Central memory CD8-positive, alpha-beta T cell (primary cell): ENCODE results near the gene CNKSR3.

ENCODE experiments used
- ATAC-seq: fragments of 150-1000 bp; cut with Tn5 transposase; replicated peaks from 2 replicates; pipeline ENCODE4 v1.10.0; 2022; ENCODE audit warnings: mild to moderate bottlenecking, moderate FRiP score, moderate number of reproducible peaks; ENCODE audit not compliant: poor library complexity, severe bottlenecking; ENCODE audit errors: extremely low read depth
- DNase-seq, 2 donors: peaks; one replicate each; pipeline ENCODE4 v3.0.0; 2021; ENCODE audit warnings: low spot score in 2 of 2
- H3K27ac Mint-ChIP-seq: one replicate; pipeline ENCODE4 v1.8.0; 2022; ENCODE audit warnings: low read depth, mild to moderate bottlenecking, moderate library complexity, mixed read lengths
- H3K27me3 Mint-ChIP-seq: one replicate; pipeline ENCODE4 v1.8.0; 2022; ENCODE audit warnings: mixed read lengths
- H3K36me3 Mint-ChIP-seq: one replicate; pipeline ENCODE4 v1.8.0; 2022; ENCODE audit warnings: mild to moderate bottlenecking, moderate library complexity, mixed read lengths; ENCODE audit not compliant: insufficient read depth
- H3K4me1 Mint-ChIP-seq: one replicate; pipeline ENCODE4 v1.8.0; 2022; ENCODE audit warnings: mixed read lengths
- H3K4me3 Mint-ChIP-seq: one replicate; pipeline ENCODE4 v1.8.0; 2022; ENCODE audit warnings: mild to moderate bottlenecking, moderate library complexity, mixed read lengths
- H3K9me3 Mint-ChIP-seq: one replicate; pipeline ENCODE4 v1.8.0; 2022; ENCODE audit warnings: mixed read lengths

Gene CNKSR3

GRCh38 chr6:154538640-154539191, 28.2 kb upstream of the CNKSR3 start:
- H3K27ac Mint-ChIP-seq = no peak overlapping the region
- no peaks in the 10 kb centered on the region for H3K4me1 Mint-ChIP-seq
- no peak for DNase-seq
- peaks cover 16% of the 10 kb centered on the region for H3K27me3 Mint-ChIP-seq
- H3K36me3 Mint-ChIP-seq = no peaks in the 10 kb centered on the region
- H3K9me3 Mint-ChIP-seq = no peaks in the 10 kb centered on the region
- no peak overlapping the region for H3K4me3 Mint-ChIP-seq
- ATAC-seq = no peak

DNA sequence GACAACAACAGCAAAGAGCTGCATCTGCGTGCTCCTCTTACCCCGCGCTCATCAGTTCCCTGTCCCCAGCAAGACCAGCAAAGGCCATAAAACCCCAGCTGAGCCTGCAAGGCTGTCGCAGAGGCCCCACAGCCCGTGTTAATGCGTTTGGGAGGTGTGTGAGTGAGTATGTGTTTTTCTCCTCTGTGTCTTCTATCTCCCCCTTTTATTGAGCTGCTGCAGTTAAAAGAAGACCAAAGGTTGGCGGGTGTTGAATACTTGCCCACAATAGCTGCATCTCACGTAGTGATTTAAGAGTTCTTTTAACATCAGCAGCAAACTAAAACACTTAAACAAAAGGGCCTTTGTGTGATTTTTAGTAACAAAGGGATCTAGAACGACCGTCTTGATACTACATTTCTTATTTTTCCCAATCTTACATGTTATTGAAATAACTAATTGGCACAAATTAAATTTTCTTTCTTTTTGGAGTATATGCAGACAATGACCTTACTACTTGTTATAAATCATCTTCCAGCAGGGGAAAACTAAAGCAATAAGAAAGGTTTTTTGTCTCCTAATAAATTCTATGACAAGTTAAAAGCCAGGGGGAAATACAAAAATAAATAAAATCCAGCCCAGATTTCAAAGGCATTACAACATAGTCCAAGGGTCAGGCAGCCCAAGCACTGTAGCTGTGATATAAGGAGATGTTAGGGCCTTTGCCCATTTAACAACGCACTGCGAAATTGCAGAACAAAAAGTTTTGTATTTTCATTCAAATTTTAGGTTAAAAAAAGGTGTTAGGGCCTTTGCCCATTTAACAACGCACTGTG, 27.2 kb upstream of the CNKSR3 start:
- H3K36me3 Mint-ChIP-seq = no peaks in the 10 kb centered on the region
- no peak overlapping the region for H3K27ac Mint-ChIP-seq
- H3K4me1 Mint-ChIP-seq = no peaks in the 10 kb centered on the region
- H3K4me3 Mint-ChIP-seq = no peak overlapping the region
- ATAC-seq (no peak), DNase-seq (no peak)
- H3K9me3 Mint-ChIP-seq = no peaks in the 10 kb centered on the region
- peaks cover 16% of the 10 kb centered on the region for H3K27me3 Mint-ChIP-seq

DNA sequence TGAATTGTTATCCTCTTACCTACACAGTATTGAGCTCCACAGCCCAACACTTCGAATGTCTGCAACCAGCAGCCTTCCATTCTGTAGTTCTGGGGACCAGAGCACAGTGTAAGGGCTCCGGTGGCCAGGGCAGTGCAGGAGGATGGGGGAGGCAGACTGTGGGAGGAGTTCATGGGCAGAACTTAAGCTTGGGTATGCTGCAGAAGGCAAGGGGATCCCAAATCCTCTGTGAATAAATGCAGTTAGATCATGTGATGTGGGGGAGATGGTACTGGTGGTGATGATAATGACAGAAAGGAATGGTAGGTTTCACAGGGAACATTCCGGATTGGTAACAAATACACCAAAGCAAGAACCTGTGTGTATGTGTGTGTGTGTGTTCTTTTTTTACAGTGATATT, 26.5 kb upstream of the CNKSR3 start:
- Mint-ChIP-seq H3K27ac (no peak overlapping the region), H3K4me3 (no peak overlapping the region), H3K36me3 (no peaks in the 10 kb centered on the region), H3K27me3 (peaks cover 16% of the 10 kb centered on the region), H3K4me1 (no peaks in the 10 kb centered on the region), H3K9me3 (no peaks in the 10 kb centered on the region)
- ATAC-seq (no peak), DNase-seq (no peak)

GRCh38 chr6:154536255-154536654, 25.8 kb upstream of the CNKSR3 start:
- no peak overlapping the region for H3K27ac Mint-ChIP-seq
- H3K4me3 Mint-ChIP-seq = no peak overlapping the region
- H3K36me3 Mint-ChIP-seq = no peaks in the 10 kb centered on the region
- DNase-seq = no peak
- peaks cover 16% of the 10 kb centered on the region for H3K27me3 Mint-ChIP-seq
- H3K4me1 Mint-ChIP-seq = no peaks in the 10 kb centered on the region
- no peaks in the 10 kb centered on the region for H3K9me3 Mint-ChIP-seq
- no peak for ATAC-seq

- no peak for ATAC-seq
- Mint-ChIP-seq H3K27ac (no peak overlapping the region), H3K4me1 (no peaks in the 10 kb centered on the region), H3K36me3 (no peaks in the 10 kb centered on the region), H3K9me3 (no peaks in the 10 kb centered on the region), H3K4me3 (no peak overlapping the region), H3K27me3 (peaks cover 16% of the 10 kb centered on the region)
- DNase-seq = no peak
These were observed 25.4 kb upstream of the CNKSR3 start for GRCh38 chr6:154535851-154536250.

DNA sequence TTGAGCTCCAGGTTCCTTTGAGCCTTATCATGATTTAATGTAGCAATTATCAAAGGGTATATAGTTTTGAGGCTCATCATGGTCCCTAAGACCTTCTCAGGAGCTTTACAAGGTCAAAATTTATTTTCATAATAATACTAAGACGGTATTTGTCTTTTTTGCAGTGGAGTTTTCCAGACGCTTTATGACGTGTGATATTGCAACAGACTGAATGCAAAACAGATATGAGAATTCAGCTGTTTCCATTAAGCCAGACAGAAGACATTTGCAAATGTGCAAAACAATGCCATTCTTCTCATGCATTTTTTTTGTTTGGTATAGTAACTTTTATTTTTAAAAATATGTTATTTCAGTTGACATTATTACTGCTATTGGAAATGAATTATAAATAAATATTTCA, 24.7 kb upstream of the CNKSR3 start:
- Mint-ChIP-seq H3K9me3 (no peaks in the 10 kb centered on the region), H3K36me3 (no peaks in the 10 kb centered on the region), H3K4me1 (no peaks in the 10 kb centered on the region), H3K4me3 (no peak overlapping the region), H3K27me3 (peaks cover 16% of the 10 kb centered on the region), H3K27ac (no peak overlapping the region)
- DNase-seq = no peak
- no peak for ATAC-seq

- Mint-ChIP-seq H3K27me3 (peaks cover 16% of the 10 kb centered on the region), H3K9me3 (no peaks in the 10 kb centered on the region), H3K4me1 (no peaks in the 10 kb centered on the region), H3K36me3 (no peaks in the 10 kb centered on the region), H3K4me3 (no peak overlapping the region), H3K27ac (no peak overlapping the region)
- ATAC-seq (no peak), DNase-seq (no peak)
These were observed 24.0 kb upstream of the CNKSR3 start for GRCh38 chr6:154534531-154534930.

GRCh38 chr6:154532426-154532825, 21.9 kb upstream of the CNKSR3 start:
- H3K4me1 Mint-ChIP-seq = no peaks in the 10 kb centered on the region
- no peak overlapping the region for H3K4me3 Mint-ChIP-seq
- peaks cover 20% of the 10 kb centered on the region for H3K27me3 Mint-ChIP-seq
- no peak overlapping the region for H3K27ac Mint-ChIP-seq
- DNase-seq = no peak
- H3K9me3 Mint-ChIP-seq = no peaks in the 10 kb centered on the region
- no peak for ATAC-seq
- H3K36me3 Mint-ChIP-seq = no peaks in the 10 kb centered on the region

DNA sequence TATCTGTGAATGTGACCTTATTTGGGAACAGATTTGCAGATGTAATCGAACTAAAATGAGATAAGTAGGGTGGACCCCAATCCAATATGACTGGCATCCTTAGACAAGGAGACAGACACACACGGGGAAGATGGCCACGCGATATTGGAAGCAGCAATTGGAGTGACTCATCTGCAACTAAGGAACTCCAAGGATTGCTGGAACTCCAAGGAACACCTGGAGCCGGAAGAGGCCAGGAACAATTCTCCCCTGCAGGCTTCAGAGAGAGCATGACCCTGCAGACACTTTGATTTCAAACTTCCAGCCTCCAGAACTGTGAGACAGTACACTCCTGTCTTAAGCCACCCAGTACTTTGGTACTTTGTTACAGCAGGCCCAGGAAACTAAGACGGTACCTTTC, 19.5 kb upstream of the CNKSR3 start:
- H3K4me3 Mint-ChIP-seq = no peak overlapping the region
- H3K4me1 Mint-ChIP-seq = peaks cover 5% of the 10 kb centered on the region
- H3K27me3 Mint-ChIP-seq = peaks cover 9% of the 10 kb centered on the region
- H3K27ac Mint-ChIP-seq = no peak overlapping the region
- H3K36me3 Mint-ChIP-seq = no peaks in the 10 kb centered on the region
- H3K9me3 Mint-ChIP-seq = no peaks in the 10 kb centered on the region
- ATAC-seq (no peak), DNase-seq (no peak)

GRCh38 chr6:154528310-154528915, 17.9 kb upstream of the CNKSR3 start:
- H3K36me3 Mint-ChIP-seq = no peaks in the 10 kb centered on the region
- ATAC-seq = no peak
- peaks cover 9% of the 10 kb centered on the region for H3K27me3 Mint-ChIP-seq

DNA sequence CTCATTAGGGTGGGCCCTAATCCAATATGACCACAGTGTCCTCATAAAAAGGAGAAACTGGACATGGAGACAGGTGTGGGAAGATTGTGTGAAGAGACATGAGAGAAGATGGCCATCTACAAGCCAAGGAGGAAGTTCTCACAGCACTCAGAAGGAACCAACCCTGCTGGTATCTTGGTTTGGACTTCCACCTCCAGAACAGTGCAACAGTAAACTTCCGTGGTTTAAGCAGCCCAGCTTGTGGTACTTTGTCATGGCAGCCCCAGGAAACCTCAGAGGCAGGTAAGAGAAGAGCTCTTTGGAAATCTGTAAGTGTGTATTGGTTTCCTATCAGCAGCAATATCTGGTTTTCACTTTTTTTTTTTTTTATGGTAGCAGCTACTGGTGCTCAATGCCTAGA, 16.5 kb upstream of the CNKSR3 start:
- H3K27ac Mint-ChIP-seq = no peak overlapping the region
- no peaks in the 10 kb centered on the region for H3K9me3 Mint-ChIP-seq
- ATAC-seq (no peak), DNase-seq (no peak)
- peaks cover 9% of the 10 kb centered on the region for H3K27me3 Mint-ChIP-seq
- H3K4me3 Mint-ChIP-seq = no peak overlapping the region
- H3K4me1 Mint-ChIP-seq = peaks cover 5% of the 10 kb centered on the region
- no peaks in the 10 kb centered on the region for H3K36me3 Mint-ChIP-seq

More at GRCh38 chr6:154528310-154528915, 17.9 kb upstream of the CNKSR3 start:
- Mint-ChIP-seq H3K9me3 (no peaks in the 10 kb centered on the region), H3K4me1 (peaks cover 5% of the 10 kb centered on the region), H3K4me3 (no peak overlapping the region), H3K27ac (no peak overlapping the region)
- no peak for DNase-seq

DNA sequence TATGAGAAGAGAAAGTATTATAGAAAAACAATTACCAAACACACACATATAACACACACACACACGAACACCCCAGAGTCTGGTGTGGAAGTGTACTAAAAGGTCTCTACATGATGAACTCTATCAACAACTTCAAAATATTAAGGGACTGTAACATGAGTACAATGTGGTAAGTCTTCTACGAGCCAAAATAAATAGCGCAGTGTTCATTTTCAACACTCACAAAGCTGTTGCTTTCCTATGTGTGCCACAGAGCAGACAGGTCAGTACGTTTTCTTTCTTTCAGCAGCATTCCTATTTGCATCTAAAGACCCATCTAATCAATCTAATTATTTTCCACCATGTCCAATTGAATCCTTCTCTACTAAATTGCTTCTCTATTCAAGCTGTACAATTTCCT, 12.1 kb upstream of the CNKSR3 start:
- H3K4me1 Mint-ChIP-seq = peaks cover 5% of the 10 kb centered on the region
- ATAC-seq = no peak
- no peak overlapping the region for H3K4me3 Mint-ChIP-seq
- H3K27me3 Mint-ChIP-seq = peaks cover 7% of the 10 kb centered on the region
- DNase-seq = no peak
- H3K27ac Mint-ChIP-seq = no peak overlapping the region
- no peaks in the 10 kb centered on the region for H3K36me3 Mint-ChIP-seq
- no peaks in the 10 kb centered on the region for H3K9me3 Mint-ChIP-seq

DNA sequence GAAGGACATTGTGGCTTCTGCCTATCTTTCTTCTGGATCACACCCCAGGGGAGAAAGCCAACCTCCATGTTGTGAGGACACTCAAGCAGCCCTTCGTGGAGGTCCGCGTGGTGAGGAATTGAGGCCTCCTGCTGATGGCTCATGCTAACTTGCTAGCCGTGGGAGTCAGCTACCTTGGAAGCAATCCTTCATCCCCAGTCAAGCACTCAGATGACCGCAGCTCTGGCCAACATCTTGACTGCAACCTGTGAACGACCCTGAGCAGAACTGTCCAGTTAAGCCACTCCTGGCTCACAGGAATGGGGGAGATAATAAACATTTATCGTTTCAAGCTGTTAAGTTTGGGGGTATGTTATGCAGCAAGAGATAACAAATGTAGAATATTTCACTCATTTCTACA, 10.9 kb upstream of the CNKSR3 start:
- Mint-ChIP-seq H3K4me3 (no peak overlapping the region), H3K9me3 (no peaks in the 10 kb centered on the region), H3K27me3 (peaks cover 11% of the 10 kb centered on the region), H3K36me3 (no peaks in the 10 kb centered on the region), H3K27ac (no peak overlapping the region), H3K4me1 (no peaks in the 10 kb centered on the region)
- DNase-seq = no peak
- ATAC-seq = no peak
